Ishikawa (cell line): ENCODE data around the gene SLC6A3.

Source experiments
- CEBPB ChIP-seq: IDR thresholded peaks from 2 replicates; pipeline ENCODE4 v1.6.1; 2012
- ZBTB7A ChIP-seq: IDR thresholded peaks from 2 replicates; pipeline ENCODE4 v1.6.1; 2012; ENCODE audit warnings: low read depth

- TF ChIP-seq ZBTB7A (no peak), CEBPB (no peak)
Measured at GRCh38 chr5:1444361-1445189, 665 bp downstream of the SLC6A3 start.
